Liver (tissue), 3 donors: Measurements from ENCODE around the gene PGGHG.

Source experiments
- EGR1 ChIP-seq, 2 donors: IDR thresholded peaks; 2 replicates each; pipeline ENCODE4 v1.6.1; 2016 to 2018; ENCODE audit warnings: antibody characterized with exemption in 2 of 2, low read depth in 2 of 2
- GABPA ChIP-seq, 2 donors: IDR thresholded peaks in 1 of 2; conservative IDR thresholded peaks in 1 of 2; 2 replicates each; pipeline ENCODE4 v1.6.1; 2016; ENCODE audit warnings: antibody characterized with exemption in 2 of 2, mild to moderate bottlenecking in 1 of 2, moderate library complexity in 1 of 2
- JUND ChIP-seq, 2 donors: IDR thresholded peaks; 2 replicates each; pipeline ENCODE4 v1.6.1; 2016; ENCODE audit warnings: antibody characterized with exemption in 2 of 2
- MAX ChIP-seq: IDR thresholded peaks from 2 replicates; pipeline ENCODE4 v1.6.1; 2016; ENCODE audit warnings: antibody characterized with exemption
- NR2F2 ChIP-seq: IDR thresholded peaks from 2 replicates; pipeline ENCODE4 v1.6.1; 2016; ENCODE audit warnings: antibody characterized with exemption
- RAD21 ChIP-seq, 2 donors: IDR thresholded peaks; 2 replicates each; pipeline ENCODE4 v1.6.1; 2016; ENCODE audit warnings: antibody characterized with exemption in 2 of 2, mild to moderate bottlenecking in 2 of 2
- REST ChIP-seq: IDR thresholded peaks from 2 replicates; pipeline ENCODE4 v1.6.1; 2016; ENCODE audit warnings: antibody characterized with exemption, mild to moderate bottlenecking
- RXRA ChIP-seq, 2 donors: IDR thresholded peaks; 2 replicates each; pipeline ENCODE4 v1.6.1; 2017 to 2018; ENCODE audit warnings: antibody characterized with exemption in 2 of 2, mild to moderate bottlenecking in 1 of 2
- SP1 ChIP-seq: IDR thresholded peaks from 2 replicates; pipeline ENCODE4 v1.6.1; 2018; ENCODE audit warnings: antibody characterized with exemption, mild to moderate bottlenecking
- TAF1 ChIP-seq: conservative IDR thresholded peaks from 2 replicates; pipeline ENCODE4 v1.6.1; 2016; ENCODE audit warnings: antibody characterized with exemption, mild to moderate bottlenecking
- YY1 ChIP-seq: IDR thresholded peaks from 2 replicates; pipeline ENCODE4 v1.6.1; 2016; ENCODE audit warnings: antibody characterized with exemption, mild to moderate bottlenecking
- TF ChIP-seq, protein P1 (sequence below): fragments of 150-350 bp; IDR thresholded peaks from 2 replicates; pipeline ENCODE4 v1.5.1; 2017; ENCODE audit warnings: improper control_type of control experiment, low read depth, low read length; ENCODE audit not compliant: missing input control
- TF ChIP-seq, protein P2 (sequence below): IDR thresholded peaks from 2 replicates; pipeline ENCODE4 v1.6.1; 2016; ENCODE audit warnings: antibody characterized with exemption
- TF ChIP-seq, protein P3 (sequence below): IDR thresholded peaks from 2 replicates; pipeline ENCODE4 v1.6.1; 2016; ENCODE audit warnings: antibody characterized with exemption
- donor health status: healthy.
- donor health status: healthy.

DNA sequence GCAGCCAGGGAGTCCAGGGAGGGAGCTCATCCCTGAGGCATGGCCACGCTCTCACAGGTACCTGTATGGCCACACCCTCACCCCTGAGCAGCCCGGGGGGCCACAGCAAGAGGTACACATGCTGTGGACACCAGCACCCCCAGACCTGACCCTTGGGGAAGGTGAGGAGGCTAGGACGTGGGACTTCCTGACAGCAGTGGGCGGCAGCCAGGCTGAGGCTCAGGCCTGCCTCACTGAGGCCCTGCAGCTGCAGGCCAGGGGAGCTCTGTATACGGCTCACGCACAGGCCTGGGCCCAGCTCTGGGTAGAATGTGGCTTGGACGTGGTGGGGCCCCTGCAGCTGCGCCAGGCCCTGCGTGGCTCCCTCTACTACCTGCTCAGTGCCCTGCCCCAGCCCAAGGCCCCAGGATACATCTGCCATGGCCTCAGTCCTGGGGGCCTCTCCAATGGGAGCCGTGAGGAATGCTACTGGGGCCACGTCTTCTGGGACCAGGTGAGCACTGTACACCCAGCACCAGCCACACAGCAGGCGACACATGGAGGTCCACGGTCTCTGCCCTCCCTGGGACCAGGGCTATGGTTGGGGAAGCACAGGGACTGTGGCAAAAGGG, 1.8 kb downstream of the PGGHG start:
- no peak for TF ChIP-seq SP1
- TF ChIP-seq RAD21 (IDR thresholded peaks at IDR 0.05) = no peak
- TF ChIP-seq, protein P1, sequence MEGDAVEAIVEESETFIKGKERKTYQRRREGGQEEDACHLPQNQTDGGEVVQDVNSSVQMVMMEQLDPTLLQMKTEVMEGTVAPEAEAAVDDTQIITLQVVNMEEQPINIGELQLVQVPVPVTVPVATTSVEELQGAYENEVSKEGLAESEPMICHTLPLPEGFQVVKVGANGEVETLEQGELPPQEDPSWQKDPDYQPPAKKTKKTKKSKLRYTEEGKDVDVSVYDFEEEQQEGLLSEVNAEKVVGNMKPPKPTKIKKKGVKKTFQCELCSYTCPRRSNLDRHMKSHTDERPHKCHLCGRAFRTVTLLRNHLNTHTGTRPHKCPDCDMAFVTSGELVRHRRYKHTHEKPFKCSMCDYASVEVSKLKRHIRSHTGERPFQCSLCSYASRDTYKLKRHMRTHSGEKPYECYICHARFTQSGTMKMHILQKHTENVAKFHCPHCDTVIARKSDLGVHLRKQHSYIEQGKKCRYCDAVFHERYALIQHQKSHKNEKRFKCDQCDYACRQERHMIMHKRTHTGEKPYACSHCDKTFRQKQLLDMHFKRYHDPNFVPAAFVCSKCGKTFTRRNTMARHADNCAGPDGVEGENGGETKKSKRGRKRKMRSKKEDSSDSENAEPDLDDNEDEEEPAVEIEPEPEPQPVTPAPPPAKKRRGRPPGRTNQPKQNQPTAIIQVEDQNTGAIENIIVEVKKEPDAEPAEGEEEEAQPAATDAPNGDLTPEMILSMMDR = no peak
- TF ChIP-seq, protein P2, sequence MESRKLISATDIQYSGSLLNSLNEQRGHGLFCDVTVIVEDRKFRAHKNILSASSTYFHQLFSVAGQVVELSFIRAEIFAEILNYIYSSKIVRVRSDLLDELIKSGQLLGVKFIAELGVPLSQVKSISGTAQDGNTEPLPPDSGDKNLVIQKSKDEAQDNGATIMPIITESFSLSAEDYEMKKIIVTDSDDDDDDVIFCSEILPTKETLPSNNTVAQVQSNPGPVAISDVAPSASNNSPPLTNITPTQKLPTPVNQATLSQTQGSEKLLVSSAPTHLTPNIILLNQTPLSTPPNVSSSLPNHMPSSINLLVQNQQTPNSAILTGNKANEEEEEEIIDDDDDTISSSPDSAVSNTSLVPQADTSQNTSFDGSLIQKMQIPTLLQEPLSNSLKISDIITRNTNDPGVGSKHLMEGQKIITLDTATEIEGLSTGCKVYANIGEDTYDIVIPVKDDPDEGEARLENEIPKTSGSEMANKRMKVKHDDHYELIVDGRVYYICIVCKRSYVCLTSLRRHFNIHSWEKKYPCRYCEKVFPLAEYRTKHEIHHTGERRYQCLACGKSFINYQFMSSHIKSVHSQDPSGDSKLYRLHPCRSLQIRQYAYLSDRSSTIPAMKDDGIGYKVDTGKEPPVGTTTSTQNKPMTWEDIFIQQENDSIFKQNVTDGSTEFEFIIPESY = no peak
- TF ChIP-seq JUND (IDR thresholded peaks at IDR 0.05) = no peak
- TF ChIP-seq EGR1 (IDR thresholded peaks at IDR 0.05; ENCODE audit: low read depth in 2 of 2) = no peak
- TF ChIP-seq MAX = no peak
- TF ChIP-seq TAF1 = no peak
- no peak for TF ChIP-seq YY1
- no peak for TF ChIP-seq REST
- TF ChIP-seq NR2F2 = no peak
- TF ChIP-seq GABPA (IDR thresholded peaks at IDR 0.05 in 1 of 2, conservative IDR thresholded peaks at IDR 0.05 in 1 of 2) = no peak
- no peak for TF ChIP-seq RXRA (IDR thresholded peaks at IDR 0.05)
- TF ChIP-seq, protein P3, sequence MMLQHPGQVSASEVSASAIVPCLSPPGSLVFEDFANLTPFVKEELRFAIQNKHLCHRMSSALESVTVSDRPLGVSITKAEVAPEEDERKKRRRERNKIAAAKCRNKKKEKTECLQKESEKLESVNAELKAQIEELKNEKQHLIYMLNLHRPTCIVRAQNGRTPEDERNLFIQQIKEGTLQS = no peak
